Loucy (cell line): Measurements from ENCODE around the gene CH25H.

Source experiments
- H2AFZ ChIP-seq: fragments of 200-600 bp; sonication (generic); 2 replicates; pipeline ENCODE4 v1.6.0; 2016; ENCODE audit warnings: antibody characterized with exemption, mild to moderate bottlenecking, low read length, moderate library complexity
- H3F3A ChIP-seq: fragments of 200-600 bp; 2 replicates; pipeline ENCODE4 v1.6.0; 2016; ENCODE audit warnings: antibody characterized with exemption, low read depth, mild to moderate bottlenecking
- H3K27me3 ChIP-seq: fragments of 200-600 bp; sonication (generic); 2 replicates; pipeline ENCODE4 v1.6.1; 2014; ENCODE audit warnings: low read length, mild to moderate bottlenecking; ENCODE audit not compliant: insufficient read depth, poor library complexity, severe bottlenecking
- H3K36me3 ChIP-seq: fragments of 200-600 bp; sonication (generic); 2 replicates; pipeline ENCODE4 v1.6.1; 2016; ENCODE audit warnings: low read length; ENCODE audit not compliant: insufficient read depth
- H3K4me1 ChIP-seq: fragments of 200-600 bp; sonication (generic); 2 replicates; pipeline ENCODE4 v1.5.1; 2014; ENCODE audit warnings: low read length, mild to moderate bottlenecking; ENCODE audit not compliant: insufficient read depth, poor library complexity, severe bottlenecking
- H3K4me2 ChIP-seq: fragments of 200-600 bp; sonication (generic); 2 replicates; pipeline ENCODE4 v1.6.0; 2014; ENCODE audit warnings: antibody characterized with exemption, low read length, low read depth, mild to moderate bottlenecking; ENCODE audit not compliant: poor library complexity, severe bottlenecking
- H3K4me3 ChIP-seq: fragments of 200-600 bp; sonication (generic); 2 replicates; pipeline ENCODE4 v1.5.1; 2014; ENCODE audit warnings: low read length, mild to moderate bottlenecking, mixed read lengths; ENCODE audit not compliant: poor library complexity, severe bottlenecking
- H3K79me2 ChIP-seq: fragments of 200-600 bp; sonication (generic); 2 replicates; pipeline ENCODE4 v1.6.1; 2014; ENCODE audit warnings: low read length; ENCODE audit not compliant: insufficient read depth
- H3K9ac ChIP-seq: fragments of 200-600 bp; sonication (generic); 2 replicates; pipeline ENCODE4 v1.6.0; 2014; ENCODE audit warnings: mild to moderate bottlenecking, low read depth, low read length, moderate library complexity; ENCODE audit not compliant: poor library complexity, severe bottlenecking
- H3K9me2 ChIP-seq: fragments of 200-600 bp; sonication (generic); replicated peaks from 2 replicates; pipeline ENCODE4 v1.6.1; 2016; ENCODE audit warnings: low read depth, low read length, mixed read lengths
- H3K9me3 ChIP-seq: fragments of 200-600 bp; sonication (generic); 2 replicates; pipeline ENCODE4 v1.6.1; 2014; ENCODE audit warnings: mild to moderate bottlenecking, antibody characterized with exemption, low read length, low read depth; ENCODE audit not compliant: insufficient read depth
- H4K20me1 ChIP-seq: fragments of 200-600 bp; sonication (generic); 2 replicates; pipeline ENCODE4 v1.6.0; 2014; ENCODE audit warnings: antibody characterized with exemption, low read length, mild to moderate bottlenecking; ENCODE audit not compliant: insufficient read depth, poor library complexity, severe bottlenecking
- EZH2phosphoT487 ChIP-seq: fragments of 200-600 bp; IDR thresholded peaks from 2 replicates; pipeline ENCODE4 v1.6.1; 2018; ENCODE audit warnings: antibody characterized with exemption, mild to moderate bottlenecking, moderate library complexity, borderline replicate concordance
- TF ChIP-seq, protein P1 (sequence below): fragments of 200-600 bp; sonication (generic); conservative IDR thresholded peaks from 2 replicates; pipeline ENCODE4 v1.5.1; 2014; ENCODE audit warnings: mild to moderate bottlenecking, antibody characterized with exemption, low read length

CH25H gene

GRCh38 chr10:89213191-89213808 is 6.2 kb upstream of the CH25H start:
- no peaks in the 10 kb centered on the region for H3K9me2 ChIP-seq
- H3F3A ChIP-seq = no peaks in the 10 kb centered on the region
- no peaks in the 10 kb centered on the region for H4K20me1 ChIP-seq
- no peak overlapping the region for H3K4me2 ChIP-seq
- TF ChIP-seq, protein P1, sequence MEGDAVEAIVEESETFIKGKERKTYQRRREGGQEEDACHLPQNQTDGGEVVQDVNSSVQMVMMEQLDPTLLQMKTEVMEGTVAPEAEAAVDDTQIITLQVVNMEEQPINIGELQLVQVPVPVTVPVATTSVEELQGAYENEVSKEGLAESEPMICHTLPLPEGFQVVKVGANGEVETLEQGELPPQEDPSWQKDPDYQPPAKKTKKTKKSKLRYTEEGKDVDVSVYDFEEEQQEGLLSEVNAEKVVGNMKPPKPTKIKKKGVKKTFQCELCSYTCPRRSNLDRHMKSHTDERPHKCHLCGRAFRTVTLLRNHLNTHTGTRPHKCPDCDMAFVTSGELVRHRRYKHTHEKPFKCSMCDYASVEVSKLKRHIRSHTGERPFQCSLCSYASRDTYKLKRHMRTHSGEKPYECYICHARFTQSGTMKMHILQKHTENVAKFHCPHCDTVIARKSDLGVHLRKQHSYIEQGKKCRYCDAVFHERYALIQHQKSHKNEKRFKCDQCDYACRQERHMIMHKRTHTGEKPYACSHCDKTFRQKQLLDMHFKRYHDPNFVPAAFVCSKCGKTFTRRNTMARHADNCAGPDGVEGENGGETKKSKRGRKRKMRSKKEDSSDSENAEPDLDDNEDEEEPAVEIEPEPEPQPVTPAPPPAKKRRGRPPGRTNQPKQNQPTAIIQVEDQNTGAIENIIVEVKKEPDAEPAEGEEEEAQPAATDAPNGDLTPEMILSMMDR = peak; percentile 60
- no peak for TF ChIP-seq EZH2phosphoT487
- H2AFZ ChIP-seq = no peak overlapping the region
- H3K4me3 ChIP-seq = no peak overlapping the region
- H3K9me3 ChIP-seq = no peaks in the 10 kb centered on the region
- H3K9ac ChIP-seq = no peak overlapping the region
- H3K27me3 ChIP-seq = peaks cover 2% of the 10 kb centered on the region
- peaks cover 42% of the 10 kb centered on the region for H3K4me1 ChIP-seq
- H3K36me3 ChIP-seq = no peaks in the 10 kb centered on the region
- H3K79me2 ChIP-seq = no peaks in the 10 kb centered on the region

GRCh38 chr10:89210794-89211425 is 3.8 kb upstream of the CH25H start:
- Histone ChIP-seq H3K27me3 (peaks cover 13% of the 10 kb centered on the region), H2AFZ (no peak overlapping the region), H3F3A (no peaks in the 10 kb centered on the region), H3K36me3 (no peaks in the 10 kb centered on the region), H3K9me3 (no peaks in the 10 kb centered on the region), H3K79me2 (no peaks in the 10 kb centered on the region), H4K20me1 (no peaks in the 10 kb centered on the region), H3K4me3 (no peak overlapping the region), H3K9ac (no peak overlapping the region), H3K4me1 (peaks cover 48% of the 10 kb centered on the region), H3K9me2 (no peaks in the 10 kb centered on the region), H3K4me2 (no peak overlapping the region)
- no peak for TF ChIP-seq EZH2phosphoT487
- TF ChIP-seq, protein P1 = no peak

GRCh38 chr10:89209718-89210117 is 2.6 kb upstream of the CH25H start:
- H3K27me3 ChIP-seq = peaks cover 13% of the 10 kb centered on the region
- H3K4me1 ChIP-seq = peaks cover 48% of the 10 kb centered on the region
- H3K79me2 ChIP-seq = no peaks in the 10 kb centered on the region
- no peak overlapping the region for H2AFZ ChIP-seq
- TF ChIP-seq, protein P1 = no peak
- no peak for TF ChIP-seq EZH2phosphoT487
- no peaks in the 10 kb centered on the region for H3K9me3 ChIP-seq
- peak overlapping the region; percentile 37 for H3K4me2 ChIP-seq
- no peaks in the 10 kb centered on the region for H3K9me2 ChIP-seq
- no peaks in the 10 kb centered on the region for H3F3A ChIP-seq
- H3K4me3 ChIP-seq = no peak overlapping the region
- H3K9ac ChIP-seq = no peak overlapping the region
- H3K36me3 ChIP-seq = no peaks in the 10 kb centered on the region
- no peaks in the 10 kb centered on the region for H4K20me1 ChIP-seq
